HepG2 (cell line): ENCODE measurements around the gene ANAPC2. TPM values are rescaled to one million over a fixed set of nuclear protein-coding genes. Genes with fewer than 3 reads are reported as not detected.

Experiments used
- ASH2L ChIP-seq: fragments of 300-600, 200-600 bp; sonication (generic); IDR thresholded peaks from 2 replicates; pipeline ENCODE4 v1.7.0; 2017; ENCODE audit warnings: low read depth, mild to moderate bottlenecking, moderate library complexity, mixed read lengths, low read length; ENCODE audit not compliant: insufficient read length
- BCL6 ChIP-seq: IDR thresholded peaks from 2 replicates; pipeline ENCODE4 v1.6.1; 2016; ENCODE audit warnings: missing genetic modification reagents, missing compliant biosample characterization
- FOSL1 ChIP-seq: sonication (generic); formaldehyde crosslinking; IDR thresholded peaks from 2 replicates; pipeline ENCODE4 v1.9.0; 2021; ENCODE audit warnings: missing genetic modification reagents, borderline replicate concordance
- FOXC1 ChIP-seq: sonication (generic); formaldehyde crosslinking; IDR thresholded peaks from 2 replicates; pipeline ENCODE4 v1.8.0; 2022; ENCODE audit warnings: mild to moderate bottlenecking, missing genetic modification reagents, borderline replicate concordance
- FOXO1 ChIP-seq: sonication (generic); formaldehyde crosslinking; IDR thresholded peaks from 2 replicates; pipeline ENCODE4 v1.4.0; 2020; ENCODE audit warnings: missing genetic modification reagents
- GABPB1 ChIP-seq: IDR thresholded peaks from 2 replicates; pipeline ENCODE4 v1.6.1; 2016; ENCODE audit warnings: mild to moderate bottlenecking, missing genetic modification reagents, moderate library complexity, missing compliant biosample characterization
- GPBP1L1 ChIP-seq: sonication (generic); formaldehyde crosslinking; IDR thresholded peaks from 2 replicates; pipeline ENCODE4 v1.5.0; 2020; ENCODE audit warnings: mild to moderate bottlenecking, missing genetic modification reagents
- GTF3A ChIP-seq: sonication (generic); formaldehyde crosslinking; conservative IDR thresholded peaks from 2 replicates; pipeline ENCODE4 v1.4.0; 2020; ENCODE audit warnings: mild to moderate bottlenecking, missing genetic modification reagents
- MBNL3 ChIP-seq: fragments of 250-450 bp; sonication (Bioruptor Pico); conservative IDR thresholded peaks from 2 replicates; pipeline ENCODE4 v1.8.0; 2022; ENCODE audit warnings: mild to moderate bottlenecking, inconsistent platforms
- MTERF4 ChIP-seq: sonication (generic); formaldehyde crosslinking; IDR thresholded peaks from 2 replicates; pipeline ENCODE4 v1.8.0; 2023; ENCODE audit warnings: mild to moderate bottlenecking, missing genetic modification reagents
- NFRKB ChIP-seq: fragments of 450-650 bp; IDR thresholded peaks from 2 replicates; pipeline ENCODE4 v1.6.1; 2017
- RFXANK ChIP-seq: IDR thresholded peaks from 2 replicates; pipeline ENCODE4 v1.6.1; 2016
- RXRA ChIP-seq: sonication (generic); formaldehyde crosslinking; IDR thresholded peaks from 2 replicates; pipeline ENCODE4 v1.5.1; 2020; ENCODE audit warnings: missing genetic modification reagents
- SRF ChIP-seq: IDR thresholded peaks from 2 replicates; pipeline ENCODE4 v1.6.1; 2011; ENCODE audit warnings: mild to moderate bottlenecking, low read depth, low read length, moderate library complexity
- ZKSCAN1 ChIP-seq: fragments of 150-350 bp; IDR thresholded peaks from 2 replicates; pipeline ENCODE4 v1.6.1; 2014; ENCODE audit warnings: low read length
- ZMYM2 ChIP-seq: sonication (generic); formaldehyde crosslinking; IDR thresholded peaks from 2 replicates; pipeline ENCODE4 v1.8.0; 2022; ENCODE audit warnings: mild to moderate bottlenecking, missing genetic modification reagents
- ZNF615 ChIP-seq: sonication (generic); formaldehyde crosslinking; IDR thresholded peaks from 2 replicates; pipeline ENCODE4 v1.5.0; 2020; ENCODE audit warnings: mild to moderate bottlenecking, missing genetic modification reagents, borderline replicate concordance
- ZNF619 ChIP-seq: sonication (generic); formaldehyde crosslinking; IDR thresholded peaks from 2 replicates; pipeline ENCODE4 v1.4.0; 2020; ENCODE audit warnings: mild to moderate bottlenecking, missing genetic modification reagents
- ZNF710 ChIP-seq: sonication (generic); formaldehyde crosslinking; IDR thresholded peaks from 2 replicates; pipeline ENCODE4 v1.5.0; 2020; ENCODE audit warnings: mild to moderate bottlenecking, missing genetic modification reagents, borderline replicate concordance
- polyA plus RNA-seq, 8 experiments: library from polyadenylated mRNA; depleted of rRNA in 3 of 8; stranded (reverse) in 7 of 8; unstranded in 1 of 8; fragments of >200 nt; fragmentation: Illumina TruSeq in 4 of 8; extraction: Trizol in 4 of 8; gene quantifications; 2 replicates each; pipeline versions ENCODE4 v1.2.1 to v1.2.3, GENCODE V29; 2011 to 2016; ENCODE audit warnings: low read depth in 4 of 8, missing spikeins in 1 of 8, mixed read lengths in 1 of 8; ENCODE audit not compliant: insufficient read depth in 1 of 8
- total RNA-seq, 5 experiments: library from RNA; depleted of rRNA; stranded (reverse); fragments of >200 nt; fragmentation: Illumina TruSeq; extraction: Trizol; gene quantifications; 2 replicates each; pipeline ENCODE4 v1.2.3, GENCODE V29; 2016; ENCODE audit warnings: low read depth in 1 of 5
- TF ChIP-seq, protein P1 (sequence below): sonication (generic); formaldehyde crosslinking; IDR thresholded peaks from 2 replicates; pipeline ENCODE4 v1.4.0; 2020; ENCODE audit warnings: missing genetic modification reagents
- TF ChIP-seq, protein P2 (sequence below): sonication (generic); formaldehyde crosslinking; IDR thresholded peaks from 2 replicates; pipeline ENCODE4 v1.5.0; 2020; ENCODE audit warnings: missing genetic modification reagents

The ANAPC2 gene
- total and polyA plus RNA-seq, 2 of the 13 experiments (the other 11 are each of a cell fraction or from before 2014, with no cell fraction given) = 12.3 to 15.4 TPM

DNA sequence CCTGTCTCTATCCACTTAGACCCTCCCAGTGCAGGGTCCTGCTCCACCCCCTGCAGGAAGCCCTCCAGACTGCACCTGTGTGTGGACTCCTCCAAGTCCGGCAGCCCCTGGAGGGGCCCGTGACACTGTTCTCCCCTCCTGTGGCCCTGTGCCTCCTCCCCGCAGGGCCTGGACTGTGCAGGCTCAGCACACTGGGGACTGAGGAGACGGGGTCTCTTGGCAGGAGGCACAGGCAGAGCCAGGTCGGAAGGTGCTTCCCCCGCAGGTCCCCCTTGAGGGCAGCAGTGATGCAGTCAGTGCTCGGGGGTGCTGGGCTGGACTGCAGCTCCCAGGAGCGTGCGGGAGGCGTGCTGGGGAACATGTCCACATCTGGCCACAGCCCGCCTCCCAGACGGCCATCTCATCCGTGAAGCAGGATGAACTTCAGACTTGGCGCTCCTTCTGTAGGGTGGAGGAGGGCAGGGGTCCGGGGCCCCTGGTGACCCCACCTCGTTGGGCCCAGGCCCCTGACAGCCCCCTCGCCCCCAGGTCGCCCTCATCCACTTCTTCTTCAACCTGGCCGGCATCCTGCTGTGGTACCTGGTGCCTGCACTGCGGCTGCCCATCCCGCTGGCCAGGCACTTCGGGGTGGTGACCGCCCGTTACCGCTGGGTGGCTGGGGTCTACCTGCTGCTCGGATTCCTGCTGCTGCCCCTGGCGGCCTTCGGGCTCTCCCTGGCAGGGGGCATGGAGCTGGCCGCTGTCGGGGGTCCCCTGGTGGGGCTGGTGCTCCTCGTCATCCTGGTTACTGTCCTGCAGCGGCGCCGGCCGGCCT lies 47.3 kb upstream of the ANAPC2 start (continued):
- peak; percentile 79; the same call in 1 of the 2 replicates for TF ChIP-seq MTERF4
- TF ChIP-seq RXRA (CRISPR knock-in tag) = peak; percentile 52; the same call in 1 of the 2 replicates
- peak; percentile 69 for TF ChIP-seq ZNF619 (CRISPR knock-in tag)
- no peak for TF ChIP-seq FOSL1
- no peak for TF ChIP-seq ZNF710 (CRISPR knock-in tag)
- TF ChIP-seq GABPB1 (CRISPR knock-in tag) = peak; percentile 44
- no peak for TF ChIP-seq FOXO1 (CRISPR knock-in tag)
- no peak for TF ChIP-seq GPBP1L1 (CRISPR knock-in tag)
- TF ChIP-seq, protein P1, sequence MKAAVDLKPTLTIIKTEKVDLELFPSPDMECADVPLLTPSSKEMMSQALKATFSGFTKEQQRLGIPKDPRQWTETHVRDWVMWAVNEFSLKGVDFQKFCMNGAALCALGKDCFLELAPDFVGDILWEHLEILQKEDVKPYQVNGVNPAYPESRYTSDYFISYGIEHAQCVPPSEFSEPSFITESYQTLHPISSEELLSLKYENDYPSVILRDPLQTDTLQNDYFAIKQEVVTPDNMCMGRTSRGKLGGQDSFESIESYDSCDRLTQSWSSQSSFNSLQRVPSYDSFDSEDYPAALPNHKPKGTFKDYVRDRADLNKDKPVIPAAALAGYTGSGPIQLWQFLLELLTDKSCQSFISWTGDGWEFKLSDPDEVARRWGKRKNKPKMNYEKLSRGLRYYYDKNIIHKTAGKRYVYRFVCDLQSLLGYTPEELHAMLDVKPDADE = no peak
- no peak for TF ChIP-seq NFRKB
- no peak for TF ChIP-seq GTF3A
- no peak for TF ChIP-seq ZNF615
- no peak for TF ChIP-seq FOXC1 (CRISPR knock-in tag)
- no peak for TF ChIP-seq BCL6
- TF ChIP-seq ASH2L = no peak
- TF ChIP-seq, protein P2, sequence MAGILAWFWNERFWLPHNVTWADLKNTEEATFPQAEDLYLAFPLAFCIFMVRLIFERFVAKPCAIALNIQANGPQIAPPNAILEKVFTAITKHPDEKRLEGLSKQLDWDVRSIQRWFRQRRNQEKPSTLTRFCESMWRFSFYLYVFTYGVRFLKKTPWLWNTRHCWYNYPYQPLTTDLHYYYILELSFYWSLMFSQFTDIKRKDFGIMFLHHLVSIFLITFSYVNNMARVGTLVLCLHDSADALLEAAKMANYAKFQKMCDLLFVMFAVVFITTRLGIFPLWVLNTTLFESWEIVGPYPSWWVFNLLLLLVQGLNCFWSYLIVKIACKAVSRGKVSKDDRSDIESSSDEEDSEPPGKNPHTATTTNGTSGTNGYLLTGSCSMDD (CRISPR knock-in tag) = no peak
- no peak for TF ChIP-seq SRF
- 0 out of 2 replicates have a peak, but pooled peaks have one; percentile 25 for TF ChIP-seq ZMYM2
- TF ChIP-seq ZKSCAN1 = no peak
- TF ChIP-seq RFXANK (CRISPR knock-in tag) = no peak
- no peak for TF ChIP-seq MBNL3 (CRISPR knock-in tag)
